Liver (tissue), 9 donors: ENCODE measurements around the gene C2. TPM values are rescaled to one million over a fixed set of nuclear protein-coding genes. Genes with fewer than 3 reads are reported as not detected.

ENCODE experiments used
- DNase-seq: peaks from one replicate; pipeline ENCODE4 v3.0.0-alpha.2; 2017; ENCODE audit warnings: low spot score
- H3K27ac ChIP-seq, 2 donors: one replicate each; pipeline ENCODE4 v1.7.0; 2013; ENCODE audit warnings: inconsistent platforms in 2 of 2, low read length in 2 of 2, control low read depth in 1 of 2, low read depth in 1 of 2, mild to moderate bottlenecking in 1 of 2
- H3K27me3 ChIP-seq, 4 donors: one replicate each; pipeline versions ENCODE4 v1.6.1 to v1.7.0; 2013; ENCODE audit warnings: low read length in 3 of 4, inconsistent platforms in 1 of 4, mild to moderate bottlenecking in 1 of 4, moderate library complexity in 1 of 4; ENCODE audit not compliant: control insufficient read depth in 4 of 4, insufficient read depth in 4 of 4
- H3K36me3 ChIP-seq, 4 donors: one replicate each; pipeline versions ENCODE4 v1.6.1 to v1.7.0; 2013; ENCODE audit warnings: low read length in 3 of 4, mild to moderate bottlenecking in 3 of 4, low read depth in 1 of 4, moderate library complexity in 1 of 4; ENCODE audit not compliant: control insufficient read depth in 4 of 4, insufficient read depth in 3 of 4
- H3K4me1 ChIP-seq, 4 donors: one replicate each; pipeline versions ENCODE4 v1.6.1 to v1.7.0; 2013; ENCODE audit warnings: low read length in 3 of 4, mild to moderate bottlenecking in 3 of 4, moderate library complexity in 1 of 4; ENCODE audit not compliant: control insufficient read depth in 4 of 4, insufficient read depth in 4 of 4
- H3K4me3 ChIP-seq, 3 donors: one replicate each; pipeline versions ENCODE4 v1.6.1 to v1.7.0; 2013; ENCODE audit warnings: low read length in 3 of 3, control low read depth in 1 of 3, low read depth in 1 of 3, mild to moderate bottlenecking in 1 of 3
- H3K9ac ChIP-seq, 2 donors: one replicate each; pipeline ENCODE4 v1.7.0; 2013; ENCODE audit warnings: low read length in 2 of 2, mild to moderate bottlenecking in 2 of 2, moderate library complexity in 2 of 2, control low read depth in 1 of 2, low read depth in 1 of 2
- H3K9me3 ChIP-seq, 4 donors: one replicate each; pipeline versions ENCODE4 v1.6.1 to v1.7.0; 2013; ENCODE audit warnings: low read length in 3 of 4; ENCODE audit not compliant: control insufficient read depth in 4 of 4
- CTCF ChIP-seq: fragments of 150-350 bp; IDR thresholded peaks from 2 replicates; pipeline ENCODE4 v1.5.1; 2017; ENCODE audit warnings: improper control_type of control experiment, low read depth, low read length; ENCODE audit not compliant: missing input control
- FOXA2 ChIP-seq: IDR thresholded peaks from 2 replicates; pipeline ENCODE4 v1.6.1; 2016; ENCODE audit warnings: antibody characterized with exemption
- GABPA ChIP-seq, 2 donors: IDR thresholded peaks in 1 of 2; conservative IDR thresholded peaks in 1 of 2; 2 replicates each; pipeline ENCODE4 v1.6.1; 2016; ENCODE audit warnings: antibody characterized with exemption in 2 of 2, mild to moderate bottlenecking in 1 of 2, moderate library complexity in 1 of 2
- HNF4A ChIP-seq, 2 donors: conservative IDR thresholded peaks; 2 replicates each; pipeline ENCODE4 v1.6.1; 2016; ENCODE audit warnings: antibody characterized with exemption in 2 of 2, mild to moderate bottlenecking in 2 of 2
- HNF4G ChIP-seq: IDR thresholded peaks from 2 replicates; pipeline ENCODE4 v1.6.1; 2016; ENCODE audit warnings: antibody characterized with exemption
- JUND ChIP-seq, 2 donors: IDR thresholded peaks; 2 replicates each; pipeline ENCODE4 v1.6.1; 2016; ENCODE audit warnings: antibody characterized with exemption in 2 of 2
- MAX ChIP-seq: IDR thresholded peaks from 2 replicates; pipeline ENCODE4 v1.6.1; 2016; ENCODE audit warnings: antibody characterized with exemption
- NR2F2 ChIP-seq: IDR thresholded peaks from 2 replicates; pipeline ENCODE4 v1.6.1; 2016; ENCODE audit warnings: antibody characterized with exemption
- RAD21 ChIP-seq, 2 donors: IDR thresholded peaks; 2 replicates each; pipeline ENCODE4 v1.6.1; 2016; ENCODE audit warnings: antibody characterized with exemption in 2 of 2, mild to moderate bottlenecking in 2 of 2
- YY1 ChIP-seq: IDR thresholded peaks from 2 replicates; pipeline ENCODE4 v1.6.1; 2016; ENCODE audit warnings: antibody characterized with exemption, mild to moderate bottlenecking
- WGBS: extraction: QIAGEN DNeasy Blood & Tissue Kit; methylation state at CpG from one replicate; pipeline ENCODE4 v1.1.7; 2013; 5-methylcytosine and 5-hydroxymethylcytosine counted together
- polyA plus RNA-seq, 2 donors: library from polyadenylated mRNA; stranded (reverse) in 1 of 2; unstranded in 1 of 2; fragments of 200-250 nt in 1 of 2; fragments of >200 nt in 1 of 2; fragmentation: Nextera tagmentation in 1 of 2; extraction: Ambion mirVana in 1 of 2; gene quantifications; one replicate each; pipeline versions ENCODE4 v1.2.1 to v1.2.3, GENCODE V29; 2013 to 2015
- total RNA-seq, 2 donors: library from RNA; depleted of rRNA; stranded (reverse); fragments of >200 nt; gene quantifications; one replicate each; pipeline ENCODE4 v1.2.3, GENCODE V29; 2014
- TF ChIP-seq, protein P1 (sequence below): IDR thresholded peaks from 2 replicates; pipeline ENCODE4 v1.6.1; 2016; ENCODE audit warnings: antibody characterized with exemption
- TF ChIP-seq, protein P2 (sequence below): IDR thresholded peaks from 2 replicates; pipeline ENCODE4 v1.6.1; 2016; ENCODE audit warnings: antibody characterized with exemption, mild to moderate bottlenecking
- TF ChIP-seq, protein P3 (sequence below): IDR thresholded peaks from 2 replicates; pipeline ENCODE4 v1.6.1; 2016; ENCODE audit warnings: antibody characterized with exemption
- donor health status: healthy.
- donor health status: healthy.
- donor health status: healthy.
- donor health status: healthy.
- donor health status: healthy.

The C2 gene
- total and polyA plus RNA-seq, 4 donors = 212 to 522 (median 397) TPM

DNA sequence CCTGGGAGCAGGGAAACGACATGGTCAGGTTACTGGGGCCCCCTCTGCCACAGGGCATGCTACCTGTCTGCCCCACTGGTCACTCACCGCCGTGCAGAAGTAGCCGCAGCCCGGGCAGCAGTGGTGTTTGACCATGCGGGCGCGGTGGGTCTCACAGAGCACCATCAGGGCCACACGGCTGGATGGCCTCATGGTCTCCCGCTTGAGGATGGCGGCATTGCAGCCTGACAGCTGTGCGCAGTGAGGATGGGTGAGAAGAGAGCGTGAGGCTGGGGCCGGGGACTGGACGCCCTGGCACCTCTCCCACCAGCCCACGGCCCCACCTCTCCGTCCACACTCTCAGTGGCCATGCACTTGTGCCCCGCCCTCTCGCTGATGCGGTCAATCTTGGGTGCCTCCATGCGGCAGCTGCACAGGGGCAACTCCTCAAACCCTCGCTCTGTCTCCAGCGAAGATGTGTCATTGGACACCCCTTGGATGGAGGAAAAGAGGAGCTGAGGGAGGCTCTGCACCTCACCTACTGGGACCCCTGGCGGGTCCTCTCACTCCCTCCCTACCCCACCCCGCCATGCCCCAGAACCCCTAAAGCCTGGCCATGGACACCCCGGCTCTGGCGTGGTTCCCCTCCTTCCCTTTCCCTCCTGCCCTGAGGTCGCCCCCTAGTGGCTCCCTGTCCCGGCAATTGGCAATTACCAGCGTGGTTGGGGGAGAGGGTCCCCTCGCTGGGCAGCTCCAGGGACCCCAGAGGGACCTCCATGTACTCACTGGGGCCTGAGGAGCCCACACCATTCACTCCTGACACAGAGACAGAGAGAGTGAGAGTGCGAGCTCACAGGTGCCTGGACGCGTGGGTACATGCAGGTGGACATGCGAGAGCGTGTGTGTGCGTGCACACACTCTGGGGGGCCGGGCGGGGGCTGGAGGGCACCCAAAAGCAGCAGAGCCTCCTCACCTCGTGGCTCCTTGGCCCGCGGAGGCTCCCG, 39.0 kb upstream of the C2 start:
- WGBS = 84% methylated on average over 43 of the region's 43 CpGs
- peaks cover 11 to 66% (median 31%) of the 10 kb centered on the region in 4 donors for H3K36me3 ChIP-seq
- H3K9ac ChIP-seq = no peak overlapping the region
- H3K9me3 ChIP-seq = no peaks in the 10 kb centered on the region
- H3K4me1 ChIP-seq = no peaks in the 10 kb centered on the region
- no peaks in the 10 kb centered on the region for H3K27me3 ChIP-seq
- no peak overlapping the region for H3K4me3 ChIP-seq
- DNase-seq = peak; percentile 67
- TF ChIP-seq GABPA (IDR thresholded peaks at IDR 0.05 in 1 of 2, conservative IDR thresholded peaks at IDR 0.05 in 1 of 2) (no peak), RAD21 (IDR thresholded peaks at IDR 0.05) (peak in 1 of 2 donors; percentile 71), CTCF (peak; percentile 40)
- TF ChIP-seq, protein P1, sequence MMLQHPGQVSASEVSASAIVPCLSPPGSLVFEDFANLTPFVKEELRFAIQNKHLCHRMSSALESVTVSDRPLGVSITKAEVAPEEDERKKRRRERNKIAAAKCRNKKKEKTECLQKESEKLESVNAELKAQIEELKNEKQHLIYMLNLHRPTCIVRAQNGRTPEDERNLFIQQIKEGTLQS = no peak
- no peak overlapping the region for H3K27ac ChIP-seq

DNA sequence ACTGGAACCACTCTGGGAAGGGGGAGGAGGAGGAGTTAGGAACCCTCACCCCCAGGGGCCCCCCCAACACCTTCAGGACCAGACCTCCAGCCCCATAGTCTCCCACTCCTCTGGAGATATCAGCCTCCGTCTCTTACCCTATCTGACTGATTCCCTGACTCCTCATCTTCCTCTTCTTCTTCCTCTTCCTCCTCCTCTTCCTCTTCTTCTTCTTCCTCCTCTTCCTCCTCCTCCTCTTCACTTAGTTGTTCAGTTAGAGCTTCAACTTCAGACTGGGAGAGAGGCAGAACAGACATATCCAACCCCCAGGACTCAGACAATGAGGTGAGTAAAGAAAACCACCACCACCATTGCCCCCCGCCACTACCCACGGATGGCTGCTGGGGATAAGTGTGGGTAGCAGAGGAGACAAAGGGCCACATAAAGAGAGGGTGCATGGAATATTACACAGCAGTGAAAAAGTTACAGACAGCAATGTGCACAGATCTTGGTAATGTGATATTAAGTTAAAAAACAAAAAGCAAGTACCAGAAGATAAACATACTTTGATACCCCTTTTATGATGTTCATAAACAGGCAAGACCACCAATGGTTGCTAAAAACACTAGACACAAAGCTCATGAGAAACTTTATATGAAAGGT, 38.1 kb upstream of the C2 start:
- no peaks in the 10 kb centered on the region for H3K4me1 ChIP-seq
- peaks cover 8 to 57% (median 27%) of the 10 kb centered on the region in 4 donors for H3K36me3 ChIP-seq
- TF ChIP-seq FOXA2 = no peak
- no peaks in the 10 kb centered on the region for H3K27me3 ChIP-seq
- DNase-seq = no peak
- no peaks in the 10 kb centered on the region for H3K9me3 ChIP-seq
- no peak overlapping the region for H3K4me3 ChIP-seq
- no peak overlapping the region for H3K9ac ChIP-seq
- no peak overlapping the region for H3K27ac ChIP-seq
- 95% methylated on average over 3 of the region's 3 CpGs for WGBS

GRCh38 chr6:31892821-31893220, 34.7 kb upstream of the C2 start:
- Histone ChIP-seq H3K27ac (no peak overlapping the region), H3K4me1 (peaks cover 0 to 8% (median 3%) of the 10 kb centered on the region in 4 donors), H3K9ac (no peak overlapping the region), H3K4me3 (no peak overlapping the region), H3K36me3 (peaks cover 0 to 34% (median 15%) of the 10 kb centered on the region in 4 donors), H3K9me3 (no peaks in the 10 kb centered on the region), H3K27me3 (no peaks in the 10 kb centered on the region)
- no peak for DNase-seq
- WGBS = 88% methylated on average over 6 of the region's 6 CpGs
- TF ChIP-seq, protein P1 = no peak
- TF ChIP-seq, protein P2, sequence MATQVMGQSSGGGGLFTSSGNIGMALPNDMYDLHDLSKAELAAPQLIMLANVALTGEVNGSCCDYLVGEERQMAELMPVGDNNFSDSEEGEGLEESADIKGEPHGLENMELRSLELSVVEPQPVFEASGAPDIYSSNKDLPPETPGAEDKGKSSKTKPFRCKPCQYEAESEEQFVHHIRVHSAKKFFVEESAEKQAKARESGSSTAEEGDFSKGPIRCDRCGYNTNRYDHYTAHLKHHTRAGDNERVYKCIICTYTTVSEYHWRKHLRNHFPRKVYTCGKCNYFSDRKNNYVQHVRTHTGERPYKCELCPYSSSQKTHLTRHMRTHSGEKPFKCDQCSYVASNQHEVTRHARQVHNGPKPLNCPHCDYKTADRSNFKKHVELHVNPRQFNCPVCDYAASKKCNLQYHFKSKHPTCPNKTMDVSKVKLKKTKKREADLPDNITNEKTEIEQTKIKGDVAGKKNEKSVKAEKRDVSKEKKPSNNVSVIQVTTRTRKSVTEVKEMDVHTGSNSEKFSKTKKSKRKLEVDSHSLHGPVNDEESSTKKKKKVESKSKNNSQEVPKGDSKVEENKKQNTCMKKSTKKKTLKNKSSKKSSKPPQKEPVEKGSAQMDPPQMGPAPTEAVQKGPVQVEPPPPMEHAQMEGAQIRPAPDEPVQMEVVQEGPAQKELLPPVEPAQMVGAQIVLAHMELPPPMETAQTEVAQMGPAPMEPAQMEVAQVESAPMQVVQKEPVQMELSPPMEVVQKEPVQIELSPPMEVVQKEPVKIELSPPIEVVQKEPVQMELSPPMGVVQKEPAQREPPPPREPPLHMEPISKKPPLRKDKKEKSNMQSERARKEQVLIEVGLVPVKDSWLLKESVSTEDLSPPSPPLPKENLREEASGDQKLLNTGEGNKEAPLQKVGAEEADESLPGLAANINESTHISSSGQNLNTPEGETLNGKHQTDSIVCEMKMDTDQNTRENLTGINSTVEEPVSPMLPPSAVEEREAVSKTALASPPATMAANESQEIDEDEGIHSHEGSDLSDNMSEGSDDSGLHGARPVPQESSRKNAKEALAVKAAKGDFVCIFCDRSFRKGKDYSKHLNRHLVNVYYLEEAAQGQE = no peak
- TF ChIP-seq YY1 (no peak), JUND (IDR thresholded peaks at IDR 0.05) (no peak), HNF4A (conservative IDR thresholded peaks at IDR 0.05) (no peak), HNF4G (no peak), MAX (no peak), GABPA (IDR thresholded peaks at IDR 0.05 in 1 of 2, conservative IDR thresholded peaks at IDR 0.05 in 1 of 2) (no peak), FOXA2 (no peak), CTCF (no peak), NR2F2 (no peak)
- TF ChIP-seq, protein P3, sequence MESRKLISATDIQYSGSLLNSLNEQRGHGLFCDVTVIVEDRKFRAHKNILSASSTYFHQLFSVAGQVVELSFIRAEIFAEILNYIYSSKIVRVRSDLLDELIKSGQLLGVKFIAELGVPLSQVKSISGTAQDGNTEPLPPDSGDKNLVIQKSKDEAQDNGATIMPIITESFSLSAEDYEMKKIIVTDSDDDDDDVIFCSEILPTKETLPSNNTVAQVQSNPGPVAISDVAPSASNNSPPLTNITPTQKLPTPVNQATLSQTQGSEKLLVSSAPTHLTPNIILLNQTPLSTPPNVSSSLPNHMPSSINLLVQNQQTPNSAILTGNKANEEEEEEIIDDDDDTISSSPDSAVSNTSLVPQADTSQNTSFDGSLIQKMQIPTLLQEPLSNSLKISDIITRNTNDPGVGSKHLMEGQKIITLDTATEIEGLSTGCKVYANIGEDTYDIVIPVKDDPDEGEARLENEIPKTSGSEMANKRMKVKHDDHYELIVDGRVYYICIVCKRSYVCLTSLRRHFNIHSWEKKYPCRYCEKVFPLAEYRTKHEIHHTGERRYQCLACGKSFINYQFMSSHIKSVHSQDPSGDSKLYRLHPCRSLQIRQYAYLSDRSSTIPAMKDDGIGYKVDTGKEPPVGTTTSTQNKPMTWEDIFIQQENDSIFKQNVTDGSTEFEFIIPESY = no peak
